Adipocyte (in vitro differentiated cells): Measurements from ENCODE around the gene KIF5C.

ENCODE experiments used
- DNase-seq: peaks from one replicate; pipeline ENCODE4 v3.0.0-alpha.2; 2015; ENCODE audit warnings: low read depth
- H3K27me3 ChIP-seq: replicated peaks from 2 replicates; pipeline ENCODE4 v1.7.0; 2013; ENCODE audit warnings: mild to moderate bottlenecking, low read length, moderate library complexity; ENCODE audit not compliant: control insufficient read depth, insufficient read depth
- H3K36me3 ChIP-seq: 2 replicates; pipeline ENCODE4 v1.7.0; 2013; ENCODE audit warnings: low read length, mild to moderate bottlenecking, moderate library complexity; ENCODE audit not compliant: control insufficient read depth, insufficient read depth, severe bottlenecking
- H3K4me1 ChIP-seq: 2 replicates; pipeline ENCODE4 v1.7.0; 2013; ENCODE audit warnings: mild to moderate bottlenecking, low read length, moderate library complexity; ENCODE audit not compliant: control insufficient read depth, insufficient read depth
- H3K4me3 ChIP-seq: 2 replicates; pipeline ENCODE4 v1.7.0; 2013; ENCODE audit warnings: mild to moderate bottlenecking, low read length, moderate library complexity
- H3K9ac ChIP-seq: 2 replicates; pipeline ENCODE4 v1.7.0; 2013; ENCODE audit warnings: mild to moderate bottlenecking, low read length, moderate library complexity
- H3K9me3 ChIP-seq: 2 replicates; pipeline ENCODE4 v1.7.0; 2013; ENCODE audit warnings: mild to moderate bottlenecking, low read length, moderate library complexity; ENCODE audit not compliant: control insufficient read depth

KIF5C gene

DNA sequence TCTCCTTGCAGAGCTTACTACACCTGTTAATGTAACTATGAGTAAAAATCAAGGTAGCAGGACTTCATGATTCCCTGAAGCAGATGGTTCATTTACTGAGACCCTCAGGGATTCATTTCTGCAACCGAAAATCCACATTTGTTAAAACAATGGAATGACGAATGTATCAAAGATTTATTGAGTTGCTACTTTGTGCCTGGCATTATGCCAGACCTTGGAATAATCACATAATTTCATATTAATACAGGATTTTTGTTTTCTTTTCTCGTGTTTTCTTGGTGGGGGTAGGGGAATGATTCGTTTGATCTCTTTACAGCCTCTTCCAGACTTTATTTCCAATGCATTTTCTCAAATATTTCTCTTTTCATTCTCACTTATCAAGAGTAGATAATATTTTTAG is 8.9 kb upstream of the KIF5C start:
- Histone ChIP-seq H3K4me3 (no peak overlapping the region), H3K36me3 (no peaks in the 10 kb centered on the region), H3K27me3 (peaks cover 14% of the 10 kb centered on the region), H3K9ac (no peak overlapping the region), H3K4me1 (no peaks in the 10 kb centered on the region), H3K9me3 (peaks cover 9% of the 10 kb centered on the region)
- no peak for DNase-seq

DNA sequence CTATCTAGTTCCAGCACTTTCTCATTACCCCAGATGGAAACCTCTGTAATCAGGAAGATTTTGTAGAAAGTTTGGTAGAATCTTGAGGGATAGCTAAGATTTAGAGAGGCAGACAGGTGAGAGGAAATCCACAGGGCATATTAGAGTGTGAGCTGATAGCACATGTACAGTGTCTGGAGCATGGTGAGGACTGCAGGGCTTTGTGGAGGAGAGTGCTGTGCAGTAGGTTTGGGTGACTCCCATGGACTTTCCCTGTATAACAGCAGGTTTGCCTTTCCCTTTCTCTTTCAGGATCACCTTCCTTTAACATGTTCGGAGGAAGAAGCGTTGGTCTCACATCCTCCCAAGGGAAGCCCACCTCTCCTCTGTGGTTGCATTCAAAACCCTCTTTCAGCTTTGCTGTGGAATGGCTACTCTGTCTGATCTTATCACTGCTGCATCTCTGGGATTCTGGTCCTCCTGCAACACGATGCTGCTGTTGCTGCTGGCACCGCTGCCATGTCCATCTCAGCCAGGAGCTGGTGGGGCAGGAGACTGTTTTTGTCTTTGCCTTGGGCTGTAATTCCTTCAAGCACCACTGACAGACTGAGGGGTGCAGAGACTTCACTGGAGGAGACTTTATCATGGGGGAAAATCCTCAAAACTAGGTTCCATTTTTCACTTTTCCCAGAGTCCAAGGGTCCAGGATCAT is 7.8 kb upstream of the KIF5C start:
- Histone ChIP-seq H3K27me3 (peaks cover 14% of the 10 kb centered on the region), H3K9me3 (peaks cover 9% of the 10 kb centered on the region), H3K4me1 (no peaks in the 10 kb centered on the region), H3K36me3 (no peaks in the 10 kb centered on the region), H3K9ac (no peak overlapping the region), H3K4me3 (no peak overlapping the region)
- DNase-seq = no peak

DNA sequence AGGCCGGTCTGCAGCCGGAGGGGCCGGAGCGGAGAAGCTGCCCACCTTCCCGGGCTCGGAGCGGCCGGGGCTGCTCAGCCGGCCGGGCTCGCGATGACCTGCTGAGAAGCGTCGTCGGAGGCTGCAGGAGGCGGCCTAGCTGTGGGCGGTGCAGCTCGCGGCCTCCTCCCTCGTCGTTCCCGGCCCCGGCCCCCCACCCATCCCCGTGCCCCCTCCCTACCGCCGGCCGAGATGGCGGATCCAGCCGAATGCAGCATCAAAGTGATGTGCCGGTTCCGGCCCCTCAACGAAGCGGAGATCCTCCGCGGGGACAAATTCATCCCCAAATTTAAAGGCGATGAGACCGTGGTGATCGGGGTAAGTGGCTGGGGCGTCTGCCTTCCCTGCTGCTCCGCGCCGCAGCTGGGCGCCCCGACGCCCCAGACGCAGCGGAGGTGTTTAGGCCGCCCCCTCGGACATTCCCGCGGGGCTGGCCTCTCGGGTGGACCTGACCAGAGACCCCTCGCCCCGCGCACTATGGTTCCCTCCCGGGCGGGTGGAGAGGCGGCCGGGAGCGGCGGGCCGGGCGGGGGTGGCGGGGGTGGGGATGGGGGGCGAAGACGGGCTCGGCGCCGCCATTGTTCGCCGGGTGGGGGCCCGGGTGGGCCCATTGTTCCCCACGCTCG is 492 bp downstream of the KIF5C start:
- no peak for DNase-seq
- Histone ChIP-seq H3K9me3 (no peaks in the 10 kb centered on the region), H3K36me3 (no peaks in the 10 kb centered on the region), H3K27me3 (peaks cover 34% of the 10 kb centered on the region), H3K9ac (no peak overlapping the region), H3K4me1 (no peaks in the 10 kb centered on the region), H3K4me3 (no peak overlapping the region)

- Histone ChIP-seq H3K9me3 (no peaks in the 10 kb centered on the region), H3K27me3 (peaks cover 34% of the 10 kb centered on the region), H3K4me3 (no peak overlapping the region), H3K4me1 (no peaks in the 10 kb centered on the region), H3K36me3 (no peaks in the 10 kb centered on the region), H3K9ac (no peak overlapping the region)
- no peak for DNase-seq
Measured at GRCh38 chr2:148876202-148876594, 1.2 kb downstream of the KIF5C start.

DNA sequence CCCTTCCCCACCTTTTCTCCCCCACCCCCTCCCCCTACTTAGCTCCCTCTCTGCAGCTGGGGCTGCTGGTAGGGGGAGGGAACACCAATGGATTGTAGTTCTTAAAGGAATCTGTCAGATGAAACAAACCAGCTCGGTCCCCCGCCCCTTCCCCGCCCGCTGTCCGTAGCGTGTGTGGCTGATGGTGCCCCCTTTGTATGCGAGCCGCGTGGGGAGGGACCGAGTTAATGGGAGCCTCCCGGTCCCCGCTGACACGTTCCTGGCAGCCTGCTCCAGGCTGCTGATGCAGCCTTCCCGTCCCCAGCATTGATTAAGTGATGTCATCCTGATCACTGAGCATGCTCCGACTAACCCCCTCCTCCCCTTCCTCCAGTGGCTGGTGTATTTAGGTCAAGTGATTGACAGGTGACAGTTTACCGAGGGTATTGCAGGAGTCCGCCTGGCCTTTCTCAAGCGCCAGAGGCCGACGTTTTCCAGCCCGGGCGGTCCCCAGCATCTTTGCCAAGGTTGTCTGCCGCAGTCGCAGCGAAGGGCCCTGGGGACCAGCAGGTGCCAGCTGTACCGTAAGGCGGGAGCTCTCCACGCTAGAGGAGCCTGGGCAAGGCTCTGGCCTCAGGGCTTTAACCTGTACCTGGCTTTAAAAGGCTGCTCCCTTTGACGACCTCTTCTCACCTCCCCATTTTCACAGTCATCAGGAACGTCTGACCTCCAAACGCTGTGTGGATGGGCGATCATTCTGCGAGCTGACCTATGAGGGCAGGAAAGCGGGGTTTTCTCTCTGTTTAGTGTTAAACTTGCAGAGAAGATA is 1.8 kb downstream of the KIF5C start:
- Histone ChIP-seq H3K27me3 (peaks cover 34% of the 10 kb centered on the region), H3K4me1 (no peaks in the 10 kb centered on the region), H3K9ac (no peak overlapping the region), H3K36me3 (no peaks in the 10 kb centered on the region), H3K4me3 (no peak overlapping the region), H3K9me3 (no peaks in the 10 kb centered on the region)
- DNase-seq = no peak

GRCh38 chr2:148877403-148877740 is 2.3 kb downstream of the KIF5C start:
- H3K4me3 ChIP-seq = no peak overlapping the region
- no peaks in the 10 kb centered on the region for H3K4me1 ChIP-seq
- H3K9me3 ChIP-seq = no peaks in the 10 kb centered on the region
- no peaks in the 10 kb centered on the region for H3K36me3 ChIP-seq
- H3K27me3 ChIP-seq = peaks cover 34% of the 10 kb centered on the region
- H3K9ac ChIP-seq = no peak overlapping the region
- no peak for DNase-seq

DNA sequence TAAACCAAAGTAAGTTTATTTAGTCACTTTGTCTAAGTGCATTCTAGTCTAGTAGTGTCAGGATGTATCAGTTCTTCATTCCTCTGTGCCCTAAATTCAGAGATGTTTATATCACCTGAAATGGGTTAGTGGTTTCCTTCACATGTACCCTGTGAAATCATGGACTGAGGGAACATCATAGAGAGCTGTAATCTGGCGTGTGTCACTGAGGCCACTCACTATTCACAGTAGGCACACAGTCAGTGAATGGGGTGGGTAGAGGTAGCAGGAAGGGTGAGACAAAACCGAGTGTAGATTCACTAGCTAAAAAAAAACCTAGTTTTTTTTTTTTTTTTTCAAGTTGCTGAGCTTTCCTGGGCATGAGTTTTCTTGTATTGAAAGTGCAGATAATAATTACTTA is 5.6 kb downstream of the KIF5C start:
- Histone ChIP-seq H3K27me3 (peaks cover 30% of the 10 kb centered on the region), H3K9me3 (no peaks in the 10 kb centered on the region), H3K9ac (no peak overlapping the region), H3K4me1 (no peaks in the 10 kb centered on the region), H3K4me3 (no peak overlapping the region), H3K36me3 (no peaks in the 10 kb centered on the region)
- no peak for DNase-seq

DNA sequence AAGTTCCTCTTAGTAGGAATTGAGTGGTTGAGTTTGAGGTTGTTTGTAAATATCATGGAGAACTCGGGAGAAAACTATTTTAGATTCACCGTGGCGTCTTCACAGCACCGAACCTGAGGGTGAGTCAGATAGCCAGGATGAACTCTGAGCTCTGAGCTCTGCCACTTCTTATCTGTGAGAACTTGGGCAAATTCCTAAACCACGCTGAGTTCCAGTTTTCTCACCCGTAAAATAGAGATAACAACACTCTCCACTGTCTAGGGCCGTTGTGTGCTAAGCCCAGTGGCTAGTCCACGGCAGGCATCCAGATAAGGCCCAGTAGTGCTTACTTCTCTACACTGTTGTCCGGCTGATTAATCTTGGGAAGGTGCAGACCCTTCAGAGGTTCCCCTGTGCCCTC is 7.0 kb downstream of the KIF5C start:
- no peak overlapping the region for H3K4me3 ChIP-seq
- no peak overlapping the region for H3K9ac ChIP-seq
- no peaks in the 10 kb centered on the region for H3K4me1 ChIP-seq
- H3K9me3 ChIP-seq = no peaks in the 10 kb centered on the region
- no peak for DNase-seq
- peaks cover 35% of the 10 kb centered on the region for H3K27me3 ChIP-seq
- no peaks in the 10 kb centered on the region for H3K36me3 ChIP-seq

- H3K4me3 ChIP-seq = no peak overlapping the region
- H3K4me1 ChIP-seq = peaks cover 6% of the 10 kb centered on the region
Measured at GRCh38 chr2:148885209-148885608, 10.2 kb downstream of the KIF5C start.

GRCh38 chr2:148885988-148886387 is 11.0 kb downstream of the KIF5C start:
- no peak overlapping the region for H3K4me3 ChIP-seq
- DNase-seq = no peak
- H3K4me1 ChIP-seq = peaks cover 6% of the 10 kb centered on the region
- H3K36me3 ChIP-seq = no peaks in the 10 kb centered on the region
- no peaks in the 10 kb centered on the region for H3K9me3 ChIP-seq
- peaks cover 39% of the 10 kb centered on the region for H3K27me3 ChIP-seq
- no peak overlapping the region for H3K9ac ChIP-seq

More at GRCh38 chr2:148885209-148885608, 10.2 kb downstream of the KIF5C start:
- no peaks in the 10 kb centered on the region for H3K36me3 ChIP-seq
- no peak overlapping the region for H3K9ac ChIP-seq
- peaks cover 36% of the 10 kb centered on the region for H3K27me3 ChIP-seq
- DNase-seq = no peak
- H3K9me3 ChIP-seq = no peaks in the 10 kb centered on the region

DNA sequence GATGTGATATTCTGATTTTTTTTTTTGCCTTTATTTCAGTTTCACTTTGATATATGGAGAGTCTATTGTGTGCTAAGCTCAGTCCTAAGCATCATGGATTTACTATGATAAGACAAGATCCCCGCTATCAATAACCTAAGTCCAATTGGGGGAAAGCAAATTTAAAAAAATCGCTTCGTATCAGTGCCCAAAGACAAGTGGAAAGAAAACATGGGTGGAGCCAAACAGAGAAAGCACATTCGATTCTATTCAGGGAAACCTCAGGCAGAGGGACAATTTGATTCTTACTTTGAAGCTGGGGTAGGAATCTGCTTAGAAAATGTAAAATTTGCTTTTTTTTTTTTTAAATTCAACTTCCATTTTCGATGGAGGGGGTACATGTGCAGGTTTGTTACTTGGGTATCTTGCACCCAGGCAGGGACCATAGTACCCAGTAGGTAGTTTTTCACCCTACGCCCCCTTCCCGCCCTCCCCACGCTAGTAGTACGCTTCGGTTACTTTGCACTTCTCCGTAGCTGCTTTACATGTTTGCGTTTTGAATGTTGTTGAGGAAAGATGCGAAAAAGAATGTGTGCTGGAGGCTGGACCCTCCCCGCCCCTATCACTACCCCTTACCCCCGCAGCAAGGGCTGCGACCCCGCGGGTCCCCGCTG is 12.4 kb downstream of the KIF5C start:
- Histone ChIP-seq H3K27me3 (peaks cover 37% of the 10 kb centered on the region), H3K9ac (no peak overlapping the region), H3K9me3 (peaks cover 6% of the 10 kb centered on the region), H3K4me1 (peaks cover 6% of the 10 kb centered on the region), H3K4me3 (peak overlapping the region; percentile 72), H3K36me3 (no peaks in the 10 kb centered on the region)
- DNase-seq = no peak
